Liver (tissue), 9 donors: ENCODE results near the gene IKZF3. TPM values are rescaled to one million over a fixed set of nuclear protein-coding genes. Genes with fewer than 3 reads are reported as not detected.

Experiments
- DNase-seq: peaks from one replicate; pipeline ENCODE4 v3.0.0-alpha.2; 2017; ENCODE audit warnings: low spot score
- H3K27ac ChIP-seq, 2 donors: one replicate each; pipeline ENCODE4 v1.7.0; 2013; ENCODE audit warnings: inconsistent platforms in 2 of 2, low read length in 2 of 2, control low read depth in 1 of 2, low read depth in 1 of 2, mild to moderate bottlenecking in 1 of 2
- H3K27me3 ChIP-seq, 4 donors: one replicate each; pipeline versions ENCODE4 v1.6.1 to v1.7.0; 2013; ENCODE audit warnings: low read length in 3 of 4, inconsistent platforms in 1 of 4, mild to moderate bottlenecking in 1 of 4, moderate library complexity in 1 of 4; ENCODE audit not compliant: control insufficient read depth in 4 of 4, insufficient read depth in 4 of 4
- H3K36me3 ChIP-seq, 4 donors: one replicate each; pipeline versions ENCODE4 v1.6.1 to v1.7.0; 2013; ENCODE audit warnings: low read length in 3 of 4, mild to moderate bottlenecking in 3 of 4, low read depth in 1 of 4, moderate library complexity in 1 of 4; ENCODE audit not compliant: control insufficient read depth in 4 of 4, insufficient read depth in 3 of 4
- H3K4me1 ChIP-seq, 4 donors: one replicate each; pipeline versions ENCODE4 v1.6.1 to v1.7.0; 2013; ENCODE audit warnings: low read length in 3 of 4, mild to moderate bottlenecking in 3 of 4, moderate library complexity in 1 of 4; ENCODE audit not compliant: control insufficient read depth in 4 of 4, insufficient read depth in 4 of 4
- H3K4me3 ChIP-seq, 3 donors: one replicate each; pipeline versions ENCODE4 v1.6.1 to v1.7.0; 2013; ENCODE audit warnings: low read length in 3 of 3, control low read depth in 1 of 3, low read depth in 1 of 3, mild to moderate bottlenecking in 1 of 3
- H3K9ac ChIP-seq, 2 donors: one replicate each; pipeline ENCODE4 v1.7.0; 2013; ENCODE audit warnings: low read length in 2 of 2, mild to moderate bottlenecking in 2 of 2, moderate library complexity in 2 of 2, control low read depth in 1 of 2, low read depth in 1 of 2
- H3K9me3 ChIP-seq, 4 donors: one replicate each; pipeline versions ENCODE4 v1.6.1 to v1.7.0; 2013; ENCODE audit warnings: low read length in 3 of 4; ENCODE audit not compliant: control insufficient read depth in 4 of 4
- ATF3 ChIP-seq: IDR thresholded peaks from 2 replicates; pipeline ENCODE4 v1.6.1; 2016; ENCODE audit warnings: antibody characterized with exemption
- CTCF ChIP-seq: fragments of 150-350 bp; IDR thresholded peaks from 2 replicates; pipeline ENCODE4 v1.5.1; 2017; ENCODE audit warnings: improper control_type of control experiment, low read depth, low read length; ENCODE audit not compliant: missing input control
- EGR1 ChIP-seq, 2 donors: IDR thresholded peaks; 2 replicates each; pipeline ENCODE4 v1.6.1; 2016 to 2018; ENCODE audit warnings: antibody characterized with exemption in 2 of 2, low read depth in 2 of 2
- FOXA1 ChIP-seq: IDR thresholded peaks from 2 replicates; pipeline ENCODE4 v1.6.1; 2016; ENCODE audit warnings: antibody characterized with exemption
- GABPA ChIP-seq, 2 donors: IDR thresholded peaks in 1 of 2; conservative IDR thresholded peaks in 1 of 2; 2 replicates each; pipeline ENCODE4 v1.6.1; 2016; ENCODE audit warnings: antibody characterized with exemption in 2 of 2, mild to moderate bottlenecking in 1 of 2, moderate library complexity in 1 of 2
- HNF4A ChIP-seq, 2 donors: conservative IDR thresholded peaks; 2 replicates each; pipeline ENCODE4 v1.6.1; 2016; ENCODE audit warnings: antibody characterized with exemption in 2 of 2, mild to moderate bottlenecking in 2 of 2
- HNF4G ChIP-seq: IDR thresholded peaks from 2 replicates; pipeline ENCODE4 v1.6.1; 2016; ENCODE audit warnings: antibody characterized with exemption
- JUND ChIP-seq, 2 donors: IDR thresholded peaks; 2 replicates each; pipeline ENCODE4 v1.6.1; 2016; ENCODE audit warnings: antibody characterized with exemption in 2 of 2
- MAX ChIP-seq: IDR thresholded peaks from 2 replicates; pipeline ENCODE4 v1.6.1; 2016; ENCODE audit warnings: antibody characterized with exemption
- NR2F2 ChIP-seq: IDR thresholded peaks from 2 replicates; pipeline ENCODE4 v1.6.1; 2016; ENCODE audit warnings: antibody characterized with exemption
- RAD21 ChIP-seq, 2 donors: IDR thresholded peaks; 2 replicates each; pipeline ENCODE4 v1.6.1; 2016; ENCODE audit warnings: antibody characterized with exemption in 2 of 2, mild to moderate bottlenecking in 2 of 2
- RXRA ChIP-seq, 2 donors: IDR thresholded peaks; 2 replicates each; pipeline ENCODE4 v1.6.1; 2017 to 2018; ENCODE audit warnings: antibody characterized with exemption in 2 of 2, mild to moderate bottlenecking in 1 of 2
- SP1 ChIP-seq: IDR thresholded peaks from 2 replicates; pipeline ENCODE4 v1.6.1; 2018; ENCODE audit warnings: antibody characterized with exemption, mild to moderate bottlenecking
- TAF1 ChIP-seq: conservative IDR thresholded peaks from 2 replicates; pipeline ENCODE4 v1.6.1; 2016; ENCODE audit warnings: antibody characterized with exemption, mild to moderate bottlenecking
- YY1 ChIP-seq: IDR thresholded peaks from 2 replicates; pipeline ENCODE4 v1.6.1; 2016; ENCODE audit warnings: antibody characterized with exemption, mild to moderate bottlenecking
- ZBTB33 ChIP-seq: IDR thresholded peaks from 2 replicates; pipeline ENCODE4 v1.6.1; 2016; ENCODE audit warnings: antibody characterized with exemption
- WGBS: extraction: QIAGEN DNeasy Blood & Tissue Kit; methylation state at CpG from one replicate; pipeline ENCODE4 v1.1.7; 2013; 5-methylcytosine and 5-hydroxymethylcytosine counted together
- polyA plus RNA-seq, 2 donors: library from polyadenylated mRNA; stranded (reverse) in 1 of 2; unstranded in 1 of 2; fragments of 200-250 nt in 1 of 2; fragments of >200 nt in 1 of 2; fragmentation: Nextera tagmentation in 1 of 2; extraction: Ambion mirVana in 1 of 2; gene quantifications; one replicate each; pipeline versions ENCODE4 v1.2.1 to v1.2.3, GENCODE V29; 2013 to 2015
- total RNA-seq, 2 donors: library from RNA; depleted of rRNA; stranded (reverse); fragments of >200 nt; gene quantifications; one replicate each; pipeline ENCODE4 v1.2.3, GENCODE V29; 2014
- TF ChIP-seq, protein P1 (sequence below): IDR thresholded peaks from 2 replicates; pipeline ENCODE4 v1.6.1; 2016; ENCODE audit warnings: antibody characterized with exemption, mild to moderate bottlenecking
- donor health status: healthy.
- donor health status: healthy.
- donor health status: healthy.
- donor health status: healthy.
- donor health status: healthy.

Gene IKZF3
- total RNA-seq (1 to 10 TPM; 1.3 to 2.3 TPM), polyA plus RNA-seq (under 1 TPM; 0.32 to 0.36 TPM)

DNA sequence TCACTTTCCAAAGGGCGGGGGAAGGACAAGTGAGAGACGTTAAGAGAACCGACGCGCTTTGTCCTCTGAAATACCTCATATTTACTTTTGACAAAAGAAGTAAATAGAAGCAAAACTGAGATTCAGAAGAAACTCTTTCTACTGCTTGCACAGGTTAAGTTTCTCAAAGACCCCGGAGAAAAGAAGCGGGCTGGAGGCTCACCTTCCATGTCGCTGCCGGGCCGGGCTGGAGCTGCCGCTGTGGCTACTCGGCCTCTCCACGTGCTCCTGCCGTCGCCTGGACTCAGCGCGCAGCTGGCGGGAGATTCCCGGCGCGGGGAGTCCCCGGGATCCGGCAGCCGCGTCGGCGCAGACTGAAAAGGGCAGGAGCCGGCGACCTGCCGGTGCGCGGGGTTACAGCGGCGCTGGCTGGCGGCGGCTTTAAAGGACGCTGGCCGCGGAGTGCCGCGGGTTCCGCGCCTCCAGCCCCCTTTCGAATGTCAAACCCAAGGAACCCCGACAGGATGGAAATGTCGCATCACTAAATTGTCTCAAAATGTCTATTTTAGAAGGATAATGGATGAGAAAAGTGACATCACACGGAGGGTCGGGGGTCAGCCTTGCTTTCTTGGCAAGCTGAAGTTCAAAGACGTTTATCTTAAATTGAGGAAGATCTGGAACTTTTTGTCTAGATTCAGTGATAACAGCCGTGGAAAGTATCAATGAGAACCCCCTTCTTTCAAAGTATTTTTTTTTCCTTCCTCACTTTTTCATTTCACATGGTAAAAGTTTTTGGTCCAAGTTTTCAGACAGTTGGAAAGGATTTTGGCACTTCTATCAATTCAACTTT lies at the start of gene IKZF3:
Gene IKZF3, minus strand, starts transcription at position 395 of the 829 bp plus-strand sequence. Its CDS starts 186 bp downstream, at position 209.
- peak within 1 kb of the TSS in 1 of 2 donors; percentile 62 for H3K27ac ChIP-seq
- no peaks in the 10 kb centered on the region for H3K9me3 ChIP-seq
- H3K9ac ChIP-seq, result peak within 1 kb of the TSS; percentile 58 to 63
- peaks cover 3 to 10% (median 6%) of the 10 kb centered on the region in 4 donors for H3K4me1 ChIP-seq
- DNase-seq, result peak; percentile 55
- no peaks in the 10 kb centered on the region for H3K36me3 ChIP-seq
- WGBS, result 2% methylated on average over 50 of the region's 50 CpGs
- H3K27me3 ChIP-seq, result no peaks in the 10 kb centered on the region
- H3K4me3 ChIP-seq, result peak within 1 kb of the TSS in 2 of 3 donors; percentile 32 to 45
- TF ChIP-seq YY1 (no peak), TAF1 (no peak), GABPA (IDR thresholded peaks at IDR 0.05 in 1 of 2, conservative IDR thresholded peaks at IDR 0.05 in 1 of 2) (no peak), ZBTB33 (no peak), JUND (IDR thresholded peaks at IDR 0.05) (no peak), RXRA (IDR thresholded peaks at IDR 0.05) (peak in 1 of 2 donors; percentile 25), SP1 (peak; percentile 44), ATF3 (no peak), NR2F2 (no peak), FOXA1 (no peak), MAX (peak; percentile 61), RAD21 (IDR thresholded peaks at IDR 0.05) (peak; percentile 74 to 77), EGR1 (IDR thresholded peaks at IDR 0.05; ENCODE audit: low read depth in 2 of 2) (no peak), CTCF (peak; percentile 22), HNF4A (conservative IDR thresholded peaks at IDR 0.05) (no peak), HNF4G (no peak)

DNA sequence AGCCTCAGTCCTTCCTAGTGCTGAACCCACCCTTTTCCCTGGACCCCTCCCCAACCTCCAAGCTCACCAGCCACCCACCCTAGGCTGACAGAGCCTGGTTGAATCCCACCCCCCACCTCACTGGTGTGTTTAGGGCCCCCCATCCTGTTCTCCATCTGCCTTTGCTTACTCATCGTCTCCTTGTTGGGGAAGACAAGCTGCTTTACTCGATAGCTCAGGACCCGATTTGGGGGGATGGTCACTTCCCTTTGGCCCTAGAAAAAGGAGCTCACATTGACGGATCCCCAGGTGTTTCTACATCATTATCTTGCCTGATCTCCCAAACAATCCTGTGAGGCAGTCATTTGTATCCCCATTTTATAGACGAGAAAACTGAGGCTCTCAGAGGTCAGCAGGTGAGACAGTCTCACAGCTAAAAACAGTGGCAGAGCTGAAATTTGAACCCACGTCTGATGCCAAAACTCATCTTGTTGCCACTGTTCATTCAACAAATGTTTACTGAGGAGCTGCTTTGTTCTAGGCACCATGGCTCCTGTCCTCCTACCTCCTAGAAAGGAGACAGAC lies 44.8 kb upstream of the IKZF3 start:
- Histone ChIP-seq H3K27ac (no peak overlapping the region), H3K4me1 (peaks cover 3 to 20% (median 8%) of the 10 kb centered on the region in 4 donors), H3K9me3 (no peaks in the 10 kb centered on the region), H3K9ac (no peak overlapping the region), H3K4me3 (no peak overlapping the region), H3K27me3 (no peaks in the 10 kb centered on the region), H3K36me3 (peaks cover 2 to 31% (median 20%) of the 10 kb centered on the region in 4 donors)
- DNase-seq, result no peak
- 95% methylated on average over 6 of the region's 6 CpGs for WGBS
- TF ChIP-seq NR2F2, result no peak
- TF ChIP-seq HNF4A (conservative IDR thresholded peaks at IDR 0.05), result no peak
- TF ChIP-seq GABPA (IDR thresholded peaks at IDR 0.05 in 1 of 2, conservative IDR thresholded peaks at IDR 0.05 in 1 of 2), result no peak
- no peak for TF ChIP-seq CTCF
- TF ChIP-seq JUND (IDR thresholded peaks at IDR 0.05), result no peak
- no peak for TF ChIP-seq ZBTB33
- no peak for TF ChIP-seq HNF4G
- TF ChIP-seq YY1, result no peak
- no peak for TF ChIP-seq FOXA1
- TF ChIP-seq SP1, result no peak
- TF ChIP-seq, protein P1, sequence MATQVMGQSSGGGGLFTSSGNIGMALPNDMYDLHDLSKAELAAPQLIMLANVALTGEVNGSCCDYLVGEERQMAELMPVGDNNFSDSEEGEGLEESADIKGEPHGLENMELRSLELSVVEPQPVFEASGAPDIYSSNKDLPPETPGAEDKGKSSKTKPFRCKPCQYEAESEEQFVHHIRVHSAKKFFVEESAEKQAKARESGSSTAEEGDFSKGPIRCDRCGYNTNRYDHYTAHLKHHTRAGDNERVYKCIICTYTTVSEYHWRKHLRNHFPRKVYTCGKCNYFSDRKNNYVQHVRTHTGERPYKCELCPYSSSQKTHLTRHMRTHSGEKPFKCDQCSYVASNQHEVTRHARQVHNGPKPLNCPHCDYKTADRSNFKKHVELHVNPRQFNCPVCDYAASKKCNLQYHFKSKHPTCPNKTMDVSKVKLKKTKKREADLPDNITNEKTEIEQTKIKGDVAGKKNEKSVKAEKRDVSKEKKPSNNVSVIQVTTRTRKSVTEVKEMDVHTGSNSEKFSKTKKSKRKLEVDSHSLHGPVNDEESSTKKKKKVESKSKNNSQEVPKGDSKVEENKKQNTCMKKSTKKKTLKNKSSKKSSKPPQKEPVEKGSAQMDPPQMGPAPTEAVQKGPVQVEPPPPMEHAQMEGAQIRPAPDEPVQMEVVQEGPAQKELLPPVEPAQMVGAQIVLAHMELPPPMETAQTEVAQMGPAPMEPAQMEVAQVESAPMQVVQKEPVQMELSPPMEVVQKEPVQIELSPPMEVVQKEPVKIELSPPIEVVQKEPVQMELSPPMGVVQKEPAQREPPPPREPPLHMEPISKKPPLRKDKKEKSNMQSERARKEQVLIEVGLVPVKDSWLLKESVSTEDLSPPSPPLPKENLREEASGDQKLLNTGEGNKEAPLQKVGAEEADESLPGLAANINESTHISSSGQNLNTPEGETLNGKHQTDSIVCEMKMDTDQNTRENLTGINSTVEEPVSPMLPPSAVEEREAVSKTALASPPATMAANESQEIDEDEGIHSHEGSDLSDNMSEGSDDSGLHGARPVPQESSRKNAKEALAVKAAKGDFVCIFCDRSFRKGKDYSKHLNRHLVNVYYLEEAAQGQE, result no peak
